Measurements from ENCODE around the gene ALK. TPM values are rescaled to one million over a fixed set of nuclear protein-coding genes. Genes with fewer than 3 reads are reported as not detected.

Gene ALK
- total and polyA plus RNA-seq, 10 of the 15 experiments (the other 5 are each of a cell fraction or from before 2014, with no cell fraction given) = 0.11 TPM; not detected in 9

DNA sequence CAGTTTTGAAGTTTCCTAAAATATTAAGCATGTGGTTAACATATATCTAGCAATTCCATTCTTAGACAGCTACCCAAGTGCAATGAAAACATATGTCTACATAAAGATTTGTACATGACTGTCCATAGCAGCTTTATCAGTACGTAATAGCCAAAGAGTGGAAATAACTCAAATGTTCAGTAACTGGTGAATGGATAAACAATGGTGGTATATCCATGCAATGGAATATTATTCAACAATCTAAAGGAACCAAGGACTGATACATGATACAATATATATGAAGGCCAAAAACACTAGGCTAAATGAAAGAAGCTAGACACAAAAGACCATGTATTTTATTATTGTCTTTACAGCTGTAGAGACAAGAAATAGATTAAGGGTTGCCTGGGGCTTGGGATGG lies 361.4 kb downstream of the ALK start:
- Histone ChIP-seq H3K9ac (ENCODE audit: control insufficient read depth, insufficient read depth, low read length) (no peak overlapping the region), H4K20me1 (ENCODE audit: control insufficient read depth, insufficient read depth) (no peaks in the 10 kb centered on the region), H2AFZ (ENCODE audit: control insufficient read depth, low read depth, low read length) (no peak overlapping the region), H3K27ac (ENCODE audit: control insufficient read depth, insufficient read depth) (no peak overlapping the region), H3K36me3 (ENCODE audit: control insufficient read depth in 2 of 2, insufficient read depth in 2 of 2, low read length in 1 of 2) (no peaks in the 10 kb centered on the region), H3K79me2 (ENCODE audit: control insufficient read depth, insufficient read depth, low read length) (no peaks in the 10 kb centered on the region), H3K27me3 (replicated peaks in 1 of 2; ENCODE audit: control insufficient read depth in 2 of 2, insufficient read depth in 2 of 2, low read length in 1 of 2) (no peaks in the 10 kb centered on the region), H3K4me2 (ENCODE audit: control insufficient read depth, insufficient read depth) (no peak overlapping the region), H3K4me1 (ENCODE audit: control insufficient read depth, insufficient read depth, low read length) (no peaks in the 10 kb centered on the region), H3K4me3 (no peak overlapping the region), H3K9me3 (replicated peaks; ENCODE audit: control insufficient read depth, insufficient read depth, low read length) (no peaks in the 10 kb centered on the region)
- WGBS (ENCODE audit: insufficient coverage, insufficient replicate concordance, low lambda C conversion rate, missing lambda C conversion rate) = 8% methylated on average over 1 of the region's 1 CpG
- ATAC-seq (no peak), FAIRE-seq (no peak), DNase-seq (ENCODE audit: low read depth, low spot score) (no peak)
- TF ChIP-seq, protein P1, sequence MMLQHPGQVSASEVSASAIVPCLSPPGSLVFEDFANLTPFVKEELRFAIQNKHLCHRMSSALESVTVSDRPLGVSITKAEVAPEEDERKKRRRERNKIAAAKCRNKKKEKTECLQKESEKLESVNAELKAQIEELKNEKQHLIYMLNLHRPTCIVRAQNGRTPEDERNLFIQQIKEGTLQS (IDR thresholded peaks at IDR 0.05; ENCODE audit: borderline replicate concordance, extremely low read depth, low read depth, low read length) = no peak
- TF ChIP-seq HCFC1 (IDR thresholded peaks at IDR 0.05; ENCODE audit: low read length) (no peak), SMAD5 (IDR thresholded peaks at IDR 0.05; ENCODE audit: low read depth) (no peak), SREBF1 (IDR thresholded peaks at IDR 0.05; ENCODE audit: low read length) (no peak), CHD4 (IDR thresholded peaks at IDR 0.05) (no peak)
- TF ChIP-seq, protein P2, sequence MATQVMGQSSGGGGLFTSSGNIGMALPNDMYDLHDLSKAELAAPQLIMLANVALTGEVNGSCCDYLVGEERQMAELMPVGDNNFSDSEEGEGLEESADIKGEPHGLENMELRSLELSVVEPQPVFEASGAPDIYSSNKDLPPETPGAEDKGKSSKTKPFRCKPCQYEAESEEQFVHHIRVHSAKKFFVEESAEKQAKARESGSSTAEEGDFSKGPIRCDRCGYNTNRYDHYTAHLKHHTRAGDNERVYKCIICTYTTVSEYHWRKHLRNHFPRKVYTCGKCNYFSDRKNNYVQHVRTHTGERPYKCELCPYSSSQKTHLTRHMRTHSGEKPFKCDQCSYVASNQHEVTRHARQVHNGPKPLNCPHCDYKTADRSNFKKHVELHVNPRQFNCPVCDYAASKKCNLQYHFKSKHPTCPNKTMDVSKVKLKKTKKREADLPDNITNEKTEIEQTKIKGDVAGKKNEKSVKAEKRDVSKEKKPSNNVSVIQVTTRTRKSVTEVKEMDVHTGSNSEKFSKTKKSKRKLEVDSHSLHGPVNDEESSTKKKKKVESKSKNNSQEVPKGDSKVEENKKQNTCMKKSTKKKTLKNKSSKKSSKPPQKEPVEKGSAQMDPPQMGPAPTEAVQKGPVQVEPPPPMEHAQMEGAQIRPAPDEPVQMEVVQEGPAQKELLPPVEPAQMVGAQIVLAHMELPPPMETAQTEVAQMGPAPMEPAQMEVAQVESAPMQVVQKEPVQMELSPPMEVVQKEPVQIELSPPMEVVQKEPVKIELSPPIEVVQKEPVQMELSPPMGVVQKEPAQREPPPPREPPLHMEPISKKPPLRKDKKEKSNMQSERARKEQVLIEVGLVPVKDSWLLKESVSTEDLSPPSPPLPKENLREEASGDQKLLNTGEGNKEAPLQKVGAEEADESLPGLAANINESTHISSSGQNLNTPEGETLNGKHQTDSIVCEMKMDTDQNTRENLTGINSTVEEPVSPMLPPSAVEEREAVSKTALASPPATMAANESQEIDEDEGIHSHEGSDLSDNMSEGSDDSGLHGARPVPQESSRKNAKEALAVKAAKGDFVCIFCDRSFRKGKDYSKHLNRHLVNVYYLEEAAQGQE (IDR thresholded peaks at IDR 0.05; ENCODE audit: low read depth, low read length) = no peak
- BruUV-seq (replicated peaks) = no TSS peak
- SMC1A ChIA-PET (ENCODE audit: uncharacterized antibody, unreplicated experiment) = no interaction called here
- in situ Hi-C loops (cut with MboI) = no loop called here
- intact Hi-C loops (cut with micrococcal nuclease; ENCODE audit: unreplicated experiment) = no loop called here
- POLR2A ChIA-PET = no interaction called here
- RAD21 ChIA-PET (ENCODE audit: unreplicated experiment) = no interaction called here
- CTCF ChIA-PET = no interaction called here

Measured in GM12878 (cell line).